Keratinocyte (primary cell): ENCODE data around the gene CTXN2.

Source experiments
- CTCF ChIP-seq, 3 experiments: IDR thresholded peaks in 1 of 3; conservative IDR thresholded peaks in 1 of 3; optimal IDR thresholded peaks in 1 of 3; 2 replicates in 2 of 3; 3 replicates in 1 of 3; pipeline versions ENCODE3 to v1.5.1; 2011; ENCODE audit warnings: low read length in 3 of 3, mild to moderate bottlenecking in 3 of 3, moderate library complexity in 2 of 3, control low read depth in 1 of 3, inconsistent platforms in 1 of 3; ENCODE audit not compliant: insufficient read depth in 2 of 3; ENCODE audit errors: extremely low read depth in 1 of 3
- EZH2 ChIP-seq: IDR thresholded peaks from one replicate; pipeline ENCODE4 v1.6.1; 2012; ENCODE audit warnings: inconsistent platforms, mild to moderate bottlenecking, low read length, moderate library complexity

- no peak for TF ChIP-seq CTCF (optimal IDR thresholded peaks at IDR 0.05 in 1 of 3, IDR thresholded peaks at IDR 0.05 in 1 of 3, conservative IDR thresholded peaks at IDR 0.05 in 1 of 3; ENCODE audit: extremely low read depth in 1 of 3, insufficient read depth in 2 of 3, low read length in 3 of 3)
- TF ChIP-seq EZH2 = no peak
Measured at GRCh38 chr15:48178648-48178931, 12.9 kb upstream of the CTXN2 start.
